Body of pancreas (tissue), 4 donors: ENCODE results near the gene HDGFL3. TPM values are rescaled to one million over a fixed set of nuclear protein-coding genes. Genes with fewer than 3 reads are reported as not detected.

ENCODE experiments used
- ATAC-seq: fragments of 150-250 bp; one replicate; pipeline ENCODE4 v1.9.1; 2016
- DNase-seq, 4 donors: peaks; one replicate each; pipeline ENCODE4 v3.0.0-alpha.2; 2019
- H3K27ac ChIP-seq, 4 donors: fragments of 200-600 bp; sonication (generic); 1 replicate in 3 of 4; 2 replicates in 1 of 4; pipeline versions ENCODE4 v1.5.1 to v1.6.1; 2016 to 2019; ENCODE audit warnings: mild to moderate bottlenecking in 1 of 4, mixed read lengths in 1 of 4, moderate library complexity in 1 of 4
- H3K27me3 ChIP-seq, 2 donors: fragments of 200-600 bp; sonication (generic); one replicate each; pipeline ENCODE4 v1.6.0; 2016; ENCODE audit warnings: mild to moderate bottlenecking in 1 of 2
- H3K36me3 ChIP-seq, 2 donors: fragments of 200-600 bp; sonication (generic); replicated peaks in 1 of 2; 2 replicates each; pipeline ENCODE4 v1.5.1; 2016; ENCODE audit warnings: low read depth in 2 of 2; ENCODE audit not compliant: insufficient read depth in 1 of 2
- H3K4me1 ChIP-seq: fragments of 200-600 bp; sonication (generic); one replicate; pipeline ENCODE4 v1.6.0; 2016
- H3K4me3 ChIP-seq, 2 donors: fragments of 200-600 bp; sonication (generic); 1 replicate in 1 of 2; 2 replicates in 1 of 2; pipeline ENCODE4 v1.5.1; 2016 to 2019
- H3K9me3 ChIP-seq, 3 donors: fragments of 200-600 bp; sonication (generic); 1 replicate in 2 of 3; 2 replicates in 1 of 3; pipeline ENCODE4 v1.5.1; 2016
- CTCF ChIP-seq, 7 experiments: fragments of 450-650 bp in 4 of 7; fragments of 200-600 bp in 3 of 7; sonication (generic) in 3 of 7; IDR thresholded peaks; one replicate each; pipeline ENCODE4 v1.5.1; 2016 to 2019; ENCODE audit warnings: antibody characterized with exemption in 7 of 7
- POLR2A ChIP-seq, 3 donors: fragments of 450-650 bp; IDR thresholded peaks; one replicate each; pipeline ENCODE4 v1.6.1; 2016; ENCODE audit warnings: antibody characterized with exemption in 3 of 3, mild to moderate bottlenecking in 2 of 3
- WGBS, 2 donors: methylation state at CpG; one replicate each; pipeline ENCODE4 v1.1.5; 2017; 5-methylcytosine and 5-hydroxymethylcytosine counted together
- intact Hi-C: fragments of 100-400 bp; cut with DNase I; formaldehyde crosslinking; loops from one replicate; pipeline ENCODE4 v1.15.1; 2023
- total RNA-seq, 2 donors: library from RNA; depleted of rRNA; stranded (reverse); fragments of >200 nt; gene quantifications; one replicate each; pipeline ENCODE4 v1.1.0, GENCODE V29; 2016

The HDGFL3 gene
- total RNA-seq, 2 donors from 2014 or later, result 10.4 to 22.7 TPM

DNA sequence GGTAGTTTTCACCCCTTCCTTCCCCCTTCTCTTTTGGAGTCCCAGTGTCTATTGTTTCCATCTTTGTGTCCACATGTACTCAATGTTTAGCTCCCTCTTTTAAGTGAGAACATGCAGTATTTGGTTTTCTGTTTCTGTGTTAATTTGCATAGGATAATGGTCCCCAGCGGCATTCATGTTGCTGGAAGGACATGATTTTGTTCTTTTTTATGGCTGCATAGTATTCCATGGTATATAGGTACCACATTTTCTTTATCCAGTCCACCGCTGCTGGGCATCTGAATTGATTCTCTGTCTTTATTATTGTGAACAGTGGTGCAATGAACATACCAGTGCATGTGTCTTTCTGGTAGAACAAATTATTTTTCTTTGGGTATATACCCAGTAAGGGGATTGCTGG is 7.7 kb upstream of the HDGFL3 start:
- H3K9me3 ChIP-seq, result no peaks in the 10 kb centered on the region
- ATAC-seq (no peak), DNase-seq (no peak)
- 94 to 96% methylated on average over 2 of the region's 2 CpGs for WGBS, 2 donors
- TF ChIP-seq POLR2A (IDR thresholded peaks at IDR 0.05) (no peak), CTCF (IDR thresholded peaks at IDR 0.05) (no peak)
- H3K4me3 ChIP-seq, result no peak overlapping the region
- H3K4me1 ChIP-seq, result no peaks in the 10 kb centered on the region
- no peaks in the 10 kb centered on the region for H3K27me3 ChIP-seq
- intact Hi-C loops, result no loop called here
- H3K36me3 ChIP-seq, result no peaks in the 10 kb centered on the region
- H3K27ac ChIP-seq, result no peak overlapping the region

DNA sequence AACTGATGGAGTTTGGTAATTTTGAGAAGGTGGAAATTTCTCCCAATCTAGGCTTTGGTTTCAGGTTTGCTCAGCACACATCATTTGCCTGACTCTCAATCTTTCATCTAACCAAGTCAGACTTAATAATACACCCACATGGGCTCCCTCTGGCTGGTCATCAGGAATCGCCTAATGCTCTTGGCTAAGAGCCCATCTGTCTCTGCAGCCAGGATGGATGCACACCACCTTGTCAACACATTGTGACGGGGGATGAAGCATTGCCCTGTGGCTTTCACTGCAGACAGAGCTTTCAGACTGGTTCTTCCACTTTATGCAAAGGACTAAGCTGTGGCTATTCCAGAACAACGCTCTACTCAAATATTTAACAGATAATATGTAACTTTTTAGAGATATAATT is 3.0 kb upstream of the HDGFL3 start:
- H3K27ac ChIP-seq, result no peak overlapping the region
- H3K9me3 ChIP-seq, result no peaks in the 10 kb centered on the region
- peaks cover 13% of the 10 kb centered on the region for H3K4me1 ChIP-seq
- TF ChIP-seq POLR2A (IDR thresholded peaks at IDR 0.05), result no peak
- DNase-seq (peak; percentile 16 to 56 (median 54)), ATAC-seq (peak; percentile 22)
- intact Hi-C loops, result no loop called here
- no peaks in the 10 kb centered on the region for H3K27me3 ChIP-seq
- no peaks in the 10 kb centered on the region for H3K36me3 ChIP-seq
- no peak overlapping the region for H3K4me3 ChIP-seq
- 11 to 24% methylated on average over 3 of the region's 3 CpGs for WGBS, 2 donors

DNA sequence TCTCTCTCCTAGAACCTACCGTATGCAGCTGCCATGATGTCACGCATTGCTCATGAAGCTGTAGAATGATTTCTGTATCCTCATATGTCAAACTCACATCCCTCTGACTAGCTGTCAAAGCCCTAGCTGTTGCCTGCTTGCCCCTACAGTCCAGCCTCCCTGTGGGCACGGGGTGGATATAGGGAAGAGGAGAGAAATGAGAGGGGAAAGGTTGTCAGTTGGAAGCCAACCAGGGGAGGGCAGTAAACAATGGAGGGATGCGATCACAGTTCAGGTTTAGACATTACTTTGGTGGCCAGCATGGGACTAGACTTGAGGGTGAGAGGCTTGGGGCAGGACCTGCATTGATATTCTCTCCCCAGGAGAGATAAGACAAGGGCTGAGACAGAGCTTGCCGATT is 1.7 kb upstream of the HDGFL3 start:
- H3K4me1 ChIP-seq, result peaks cover 21% of the 10 kb centered on the region
- H3K36me3 ChIP-seq, result no peaks in the 10 kb centered on the region
- DNase-seq, result no peak
- H3K27ac ChIP-seq, result no peak overlapping the region
- H3K4me3 ChIP-seq, result no peak overlapping the region
- TF ChIP-seq CTCF (IDR thresholded peaks at IDR 0.05) (no peak), POLR2A (IDR thresholded peaks at IDR 0.05) (no peak)
- 64 to 76% methylated on average over 5 of the region's 5 CpGs for WGBS, 2 donors
- H3K9me3 ChIP-seq, result no peaks in the 10 kb centered on the region
- no peak for ATAC-seq
- no peaks in the 10 kb centered on the region for H3K27me3 ChIP-seq
- intact Hi-C loops, result no loop called here

DNA sequence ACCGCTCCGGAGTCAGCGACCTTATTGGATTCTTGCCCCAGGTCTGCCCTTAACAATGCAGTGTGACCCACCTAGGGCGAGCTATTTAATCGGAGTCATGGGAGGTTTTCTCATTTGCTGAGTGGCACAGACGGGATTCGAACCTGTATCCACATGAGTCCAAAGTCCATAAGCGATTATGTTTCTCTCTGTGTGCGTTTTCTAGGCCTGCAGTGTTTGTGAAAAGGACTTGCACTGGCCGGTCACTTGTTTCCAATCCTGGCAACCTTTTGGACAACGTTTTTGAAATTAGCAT is 691 bp upstream of the HDGFL3 start:
- H3K27me3 ChIP-seq, result no peaks in the 10 kb centered on the region
- DNase-seq (no peak), ATAC-seq (no peak)
- H3K27ac ChIP-seq, result peak overlapping the region in 3 of 4 donors; percentile 76 to 87 (median 84)
- no peak for TF ChIP-seq POLR2A (IDR thresholded peaks at IDR 0.05)
- peaks cover 21% of the 10 kb centered on the region for H3K4me1 ChIP-seq
- intact Hi-C loops, result no loop called here
- H3K36me3 ChIP-seq, result no peaks in the 10 kb centered on the region
- no peaks in the 10 kb centered on the region for H3K9me3 ChIP-seq
- H3K4me3 ChIP-seq, result peak overlapping the region in 1 of 2 donors; percentile 44
- WGBS, 2 donors, result 11 to 20% methylated on average over 8 to 11 of the region's 11 CpGs

GRCh38 chr15:83207009-83207659 is 489 bp downstream of the HDGFL3 start:
- WGBS, 2 donors, result 0 to 1% methylated on average over 3 to 53 of the region's 93 CpGs
- intact Hi-C loops, result no loop called here

More at GRCh38 chr15:83207009-83207659, 489 bp downstream of the HDGFL3 start:
- peak; percentile 21 to 41 (median 30) for DNase-seq
- peak in 1 of 7 experiments; percentile 2 for TF ChIP-seq CTCF (IDR thresholded peaks at IDR 0.05)
- peak in 1 of 3 donors; percentile 24 for TF ChIP-seq POLR2A (IDR thresholded peaks at IDR 0.05)
- peaks cover 21% of the 10 kb centered on the region for H3K4me1 ChIP-seq
- H3K27ac ChIP-seq, result peak overlapping the region; percentile 75 to 87 (median 80)
- no peaks in the 10 kb centered on the region for H3K9me3 ChIP-seq
- H3K4me3 ChIP-seq, result peak overlapping the region; percentile 76 to 78
- no peaks in the 10 kb centered on the region for H3K36me3 ChIP-seq
- ATAC-seq, result peak; percentile 57
- no peaks in the 10 kb centered on the region for H3K27me3 ChIP-seq
